22Rv1 (cell line): ENCODE data around the gene DTNB.

Experiments used
- ZFX ChIP-seq: fragments of 450-650 bp; IDR thresholded peaks from 2 replicates; pipeline ENCODE4 v1.6.1; 2017; ENCODE audit warnings: antibody characterized with exemption, borderline replicate concordance
- TF ChIP-seq, protein P1 (sequence below): fragments of 450-650 bp; IDR thresholded peaks from 2 replicates; pipeline ENCODE4 v1.5.1; 2017; ENCODE audit warnings: mild to moderate bottlenecking

DNA sequence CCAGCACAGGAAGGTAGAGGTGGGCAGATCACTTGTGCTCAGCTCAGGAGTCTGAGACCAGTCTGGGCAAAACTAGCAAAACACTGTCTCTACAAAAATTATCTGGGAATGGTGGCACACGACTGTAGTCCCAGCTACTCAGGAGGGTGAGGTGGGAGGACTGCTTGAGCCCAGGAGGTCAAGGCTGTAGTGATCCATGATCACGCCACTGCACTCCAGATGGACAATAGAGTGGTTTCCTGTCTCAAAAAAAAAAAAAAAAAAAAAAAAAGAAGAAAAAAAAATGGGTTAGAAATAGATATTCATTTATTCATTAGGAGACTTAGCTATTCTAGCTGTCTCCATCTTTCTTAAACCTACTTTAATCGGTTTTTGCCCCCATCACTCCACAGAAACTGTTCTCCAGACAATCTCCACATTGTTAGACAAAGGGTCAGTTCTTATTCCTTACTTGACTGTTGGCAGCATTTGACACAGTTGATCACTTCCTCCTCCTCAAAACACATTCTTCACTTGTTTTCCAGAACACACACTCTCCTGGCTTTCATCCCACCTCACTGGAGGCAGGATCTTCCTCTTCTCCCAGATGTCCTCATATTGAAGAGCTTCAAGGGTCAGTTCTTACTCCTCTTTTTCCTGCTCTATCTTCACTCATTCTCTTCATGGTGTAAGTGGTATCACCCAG lies 103.1 kb downstream of the DTNB start:
- TF ChIP-seq, protein P1, sequence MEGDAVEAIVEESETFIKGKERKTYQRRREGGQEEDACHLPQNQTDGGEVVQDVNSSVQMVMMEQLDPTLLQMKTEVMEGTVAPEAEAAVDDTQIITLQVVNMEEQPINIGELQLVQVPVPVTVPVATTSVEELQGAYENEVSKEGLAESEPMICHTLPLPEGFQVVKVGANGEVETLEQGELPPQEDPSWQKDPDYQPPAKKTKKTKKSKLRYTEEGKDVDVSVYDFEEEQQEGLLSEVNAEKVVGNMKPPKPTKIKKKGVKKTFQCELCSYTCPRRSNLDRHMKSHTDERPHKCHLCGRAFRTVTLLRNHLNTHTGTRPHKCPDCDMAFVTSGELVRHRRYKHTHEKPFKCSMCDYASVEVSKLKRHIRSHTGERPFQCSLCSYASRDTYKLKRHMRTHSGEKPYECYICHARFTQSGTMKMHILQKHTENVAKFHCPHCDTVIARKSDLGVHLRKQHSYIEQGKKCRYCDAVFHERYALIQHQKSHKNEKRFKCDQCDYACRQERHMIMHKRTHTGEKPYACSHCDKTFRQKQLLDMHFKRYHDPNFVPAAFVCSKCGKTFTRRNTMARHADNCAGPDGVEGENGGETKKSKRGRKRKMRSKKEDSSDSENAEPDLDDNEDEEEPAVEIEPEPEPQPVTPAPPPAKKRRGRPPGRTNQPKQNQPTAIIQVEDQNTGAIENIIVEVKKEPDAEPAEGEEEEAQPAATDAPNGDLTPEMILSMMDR, result no peak
- TF ChIP-seq ZFX, result no peak
